Metanephros (tissue), 1 donor: ENCODE data around the gene IFT27. TPM values are rescaled to one million over a fixed set of nuclear protein-coding genes. Genes with fewer than 3 reads are reported as not detected.

ENCODE experiments used
- total RNA-seq: library from RNA; depleted of rRNA; stranded (reverse); fragments of >200 nt; gene quantifications from one replicate; pipeline ENCODE4 v1.2.3, GENCODE V29; 2014

The IFT27 gene
- total RNA-seq: 31.8 TPM

GRCh38 chr22:36775964-36776669 is at the start of gene IFT27:
Gene IFT27, minus strand, starts transcription at chr22:36776119. Its CDS starts 412 bp downstream, at chr22:36775707.

GRCh38 chr22:36816636-36817524 is 41.0 kb upstream of the IFT27 start, which contains the start of gene PVALB:
Gene PVALB, minus strand, starts transcription at chr22:36817035. Its CDS starts 30 bp downstream, at chr22:36817005.

Other genes with a start within 250 kb of the IFT27 start
- 267 TPM for gene EIF3D, start 247.0 kb downstream of the IFT27 start, total RNA-seq
- gene CACNG2, start 72.4 kb downstream of the IFT27 start, total RNA-seq: not detected
- gene PVALB, start 40.9 kb upstream of the IFT27 start, total RNA-seq: 4.1 TPM
- gene NCF4, start 84.9 kb upstream of the IFT27 start, total RNA-seq: 13.8 TPM
- gene CSF2RB, start 137.5 kb upstream of the IFT27 start, total RNA-seq: 7.9 TPM
- 46.2 TPM for gene TST, start 243.3 kb upstream of the IFT27 start, total RNA-seq
- gene MPST, start 243.6 kb upstream of the IFT27 start, total RNA-seq: 108 TPM